HG03342 (cell line): ENCODE results near the gene PLOD1.

ENCODE experiments used
- ATAC-seq: cut with Tn5 transposase; IDR thresholded peaks from one replicate; pipeline ENCODE4 v1.9.1; 2021; ENCODE audit warnings: mild to moderate bottlenecking, moderate library complexity; ENCODE audit not compliant: unreplicated experiment

The PLOD1 gene

GRCh38 chr1:11977625-11978024, 43.1 kb downstream of the PLOD1 start:
- no peak for ATAC-seq

- no peak for ATAC-seq
Observed at GRCh38 chr1:11978301-11978700, 43.8 kb downstream of the PLOD1 start.

GRCh38 chr1:11979028-11979850, 44.7 kb downstream of the PLOD1 start:
- no peak for ATAC-seq

GRCh38 chr1:11979851-11980675, 45.5 kb downstream of the PLOD1 start, which contains the start of gene MFN2:
Gene MFN2, plus strand, starts transcription at chr1:11980444. Its CDS starts 8,725 bp downstream, at chr1:11989169.
- ATAC-seq: peak; percentile 91

- ATAC-seq: no peak
Observed at GRCh38 chr1:11980676-11980972, 46.1 kb downstream of the PLOD1 start.

GRCh38 chr1:11981378-11982009, 47.0 kb downstream of the PLOD1 start:
- ATAC-seq: no peak

- no peak for ATAC-seq
Observed at GRCh38 chr1:11982010-11982392, 47.5 kb downstream of the PLOD1 start.

- no peak for ATAC-seq
Observed at GRCh38 chr1:11984121-11984520, 49.6 kb downstream of the PLOD1 start.

GRCh38 chr1:11984576-11984975, 50.1 kb downstream of the PLOD1 start:
- no peak for ATAC-seq

- no peak for ATAC-seq
Observed at GRCh38 chr1:11985171-11985570, 50.7 kb downstream of the PLOD1 start.

- no peak for ATAC-seq
Observed at GRCh38 chr1:11985851-11986250, 51.3 kb downstream of the PLOD1 start.

- ATAC-seq: no peak
Observed at GRCh38 chr1:11989669-11990068, 55.2 kb downstream of the PLOD1 start.

- ATAC-seq: no peak
Observed at GRCh38 chr1:11990303-11991032, 56.0 kb downstream of the PLOD1 start.

GRCh38 chr1:11991969-11992676, 57.6 kb downstream of the PLOD1 start:
- no peak for ATAC-seq

GRCh38 chr1:11997081-11997850, 62.7 kb downstream of the PLOD1 start:
- no peak for ATAC-seq

- no peak for ATAC-seq
Observed at GRCh38 chr1:11998636-11999035, 64.1 kb downstream of the PLOD1 start.

- no peak for ATAC-seq
Observed at GRCh38 chr1:11999236-11999635, 64.7 kb downstream of the PLOD1 start.

GRCh38 chr1:12001249-12001917, 66.9 kb downstream of the PLOD1 start:
- ATAC-seq: no peak

GRCh38 chr1:12001996-12002493, 67.5 kb downstream of the PLOD1 start:
- no peak for ATAC-seq
